ENCODE results near the gene PCDH18. TPM values are rescaled to one million over a fixed set of nuclear protein-coding genes. Genes with fewer than 3 reads are reported as not detected.

Gene PCDH18
- total and polyA plus RNA-seq, 10 of the 15 experiments (the other 5 are each of a cell fraction or from before 2014, with no cell fraction given): 0.46 to 1.4 (median 0.96) TPM

- Histone ChIP-seq H3K4me1 (ENCODE audit: control insufficient read depth, insufficient read depth, low read length) (no peaks in the 10 kb centered on the region; the same call in 1 of the 2 replicates), H3K36me3 (ENCODE audit: control insufficient read depth in 2 of 2, insufficient read depth in 2 of 2, low read length in 1 of 2) (no peaks in the 10 kb centered on the region), H3K27ac (ENCODE audit: control insufficient read depth, insufficient read depth) (no peak overlapping the region), H3K9me3 (replicated peaks; ENCODE audit: control insufficient read depth, insufficient read depth, low read length) (no peaks in the 10 kb centered on the region), H3K9ac (ENCODE audit: control insufficient read depth, insufficient read depth, low read length) (no peak overlapping the region), H3K27me3 (replicated peaks in 1 of 2; ENCODE audit: control insufficient read depth in 2 of 2, insufficient read depth in 2 of 2, low read length in 1 of 2) (no peaks in the 10 kb centered on the region), H2AFZ (ENCODE audit: control insufficient read depth, low read depth, low read length) (no peak overlapping the region), H3K4me3 (no peak overlapping the region), H3K79me2 (ENCODE audit: control insufficient read depth, insufficient read depth, low read length) (no peaks in the 10 kb centered on the region), H3K4me2 (ENCODE audit: control insufficient read depth, insufficient read depth) (no peak overlapping the region), H4K20me1 (ENCODE audit: control insufficient read depth, insufficient read depth) (no peaks in the 10 kb centered on the region)
- intact Hi-C loops (cut with micrococcal nuclease; ENCODE audit: unreplicated experiment) (no loop called here), in situ Hi-C loops (cut with MboI) (no loop called here)
- ChIA-PET SMC1A (ENCODE audit: uncharacterized antibody, unreplicated experiment) (interaction anchor here (1.2 to 2.3 kb wide), 2 partner anchors 9 to 12 kb away, joined by 3 to 8 read pairs; no protein-coding TSS in a partner anchor), POLR2A (interaction anchor here (0.9 kb wide), 1 partner anchor 12 kb away, joined by 3 read pairs; the partner anchor contains the start of gene PCDH18), RAD21 (ENCODE audit: unreplicated experiment) (interaction anchor here (1.1 kb wide), 1 partner anchor 16 kb away, joined by 3 read pairs; no protein-coding TSS in a partner anchor), CTCF (interaction anchor here (1.4 to 1.8 kb wide), 2 partner anchors 13 to 20 kb away, joined by 6 to 7 read pairs; partner anchors contain the start of gene PCDH18)
- FAIRE-seq (no peak), ATAC-seq (no peak), DNase-seq (ENCODE audit: low read depth, low spot score) (no peak)
- no TSS peak for BruUV-seq (replicated peaks)
- WGBS (ENCODE audit: insufficient coverage, insufficient replicate concordance, low lambda C conversion rate, missing lambda C conversion rate): 60% methylated on average over 2 of the region's 2 CpGs
- no peak for TF ChIP-seq CBX5 (IDR thresholded peaks at IDR 0.05; ENCODE audit: low read depth)
- TF ChIP-seq FOXM1 (IDR thresholded peaks at IDR 0.05; ENCODE audit: low read depth, low read length): no peak
- TF ChIP-seq NR2C2 (IDR thresholded peaks at IDR 0.05; ENCODE audit: borderline replicate concordance, control insufficient read depth, insufficient read length, low read depth): no peak
- TF ChIP-seq CHD2 (IDR thresholded peaks at IDR 0.05; ENCODE audit: borderline replicate concordance, low read depth, low read length): no peak
- TF ChIP-seq MEF2A (IDR thresholded peaks at IDR 0.05; ENCODE audit: insufficient read depth, low read depth, low read length): no peak
- no peak for TF ChIP-seq TCF7 (IDR thresholded peaks at IDR 0.05; ENCODE audit: borderline replicate concordance)
- no peak for TF ChIP-seq MEF2B (IDR thresholded peaks at IDR 0.05; ENCODE audit: partially characterized antibody, poor library complexity, severe bottlenecking)
- no peak for TF ChIP-seq TCF3 (IDR thresholded peaks at IDR 0.05; ENCODE audit: borderline replicate concordance, insufficient read depth, low read depth, low read length)
- no peak for TF ChIP-seq PAX8 (IDR thresholded peaks at IDR 0.05)
- no peak for TF ChIP-seq NFXL1 (IDR thresholded peaks at IDR 0.05; ENCODE audit: borderline replicate concordance)
- TF ChIP-seq RBBP5 (conservative IDR thresholded peaks at IDR 0.05): no peak
- TF ChIP-seq NFYA (IDR thresholded peaks at IDR 0.05; ENCODE audit: borderline replicate concordance, low read depth, low read length): no peak
- TF ChIP-seq, protein P1, sequence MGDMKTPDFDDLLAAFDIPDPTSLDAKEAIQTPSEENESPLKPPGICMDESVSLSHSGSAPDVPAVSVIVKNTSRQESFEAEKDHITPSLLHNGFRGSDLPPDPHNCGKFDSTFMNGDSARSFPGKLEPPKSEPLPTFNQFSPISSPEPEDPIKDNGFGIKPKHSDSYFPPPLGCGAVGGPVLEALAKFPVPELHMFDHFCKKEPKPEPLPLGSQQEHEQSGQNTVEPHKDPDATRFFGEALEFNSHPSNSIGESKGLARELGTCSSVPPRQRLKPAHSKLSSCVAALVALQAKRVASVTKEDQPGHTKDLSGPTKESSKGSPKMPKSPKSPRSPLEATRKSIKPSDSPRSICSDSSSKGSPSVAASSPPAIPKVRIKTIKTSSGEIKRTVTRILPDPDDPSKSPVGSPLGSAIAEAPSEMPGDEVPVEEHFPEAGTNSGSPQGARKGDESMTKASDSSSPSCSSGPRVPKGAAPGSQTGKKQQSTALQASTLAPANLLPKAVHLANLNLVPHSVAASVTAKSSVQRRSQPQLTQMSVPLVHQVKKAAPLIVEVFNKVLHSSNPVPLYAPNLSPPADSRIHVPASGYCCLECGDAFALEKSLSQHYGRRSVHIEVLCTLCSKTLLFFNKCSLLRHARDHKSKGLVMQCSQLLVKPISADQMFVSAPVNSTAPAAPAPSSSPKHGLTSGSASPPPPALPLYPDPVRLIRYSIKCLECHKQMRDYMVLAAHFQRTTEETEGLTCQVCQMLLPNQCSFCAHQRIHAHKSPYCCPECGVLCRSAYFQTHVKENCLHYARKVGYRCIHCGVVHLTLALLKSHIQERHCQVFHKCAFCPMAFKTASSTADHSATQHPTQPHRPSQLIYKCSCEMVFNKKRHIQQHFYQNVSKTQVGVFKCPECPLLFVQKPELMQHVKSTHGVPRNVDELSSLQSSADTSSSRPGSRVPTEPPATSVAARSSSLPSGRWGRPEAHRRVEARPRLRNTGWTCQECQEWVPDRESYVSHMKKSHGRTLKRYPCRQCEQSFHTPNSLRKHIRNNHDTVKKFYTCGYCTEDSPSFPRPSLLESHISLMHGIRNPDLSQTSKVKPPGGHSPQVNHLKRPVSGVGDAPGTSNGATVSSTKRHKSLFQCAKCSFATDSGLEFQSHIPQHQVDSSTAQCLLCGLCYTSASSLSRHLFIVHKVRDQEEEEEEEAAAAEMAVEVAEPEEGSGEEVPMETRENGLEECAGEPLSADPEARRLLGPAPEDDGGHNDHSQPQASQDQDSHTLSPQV (IDR thresholded peaks at IDR 0.05): no peak
- TF ChIP-seq CHD4 (IDR thresholded peaks at IDR 0.05): no peak
- no peak for TF ChIP-seq USF2 (IDR thresholded peaks at IDR 0.05; ENCODE audit: borderline replicate concordance, low read depth, low read length)
- no peak for TF ChIP-seq MYC (IDR thresholded peaks at IDR 0.05; ENCODE audit: insufficient read depth, insufficient read length, insufficient replicate concordance, low read length, severe bottlenecking)
- TF ChIP-seq, protein P2, sequence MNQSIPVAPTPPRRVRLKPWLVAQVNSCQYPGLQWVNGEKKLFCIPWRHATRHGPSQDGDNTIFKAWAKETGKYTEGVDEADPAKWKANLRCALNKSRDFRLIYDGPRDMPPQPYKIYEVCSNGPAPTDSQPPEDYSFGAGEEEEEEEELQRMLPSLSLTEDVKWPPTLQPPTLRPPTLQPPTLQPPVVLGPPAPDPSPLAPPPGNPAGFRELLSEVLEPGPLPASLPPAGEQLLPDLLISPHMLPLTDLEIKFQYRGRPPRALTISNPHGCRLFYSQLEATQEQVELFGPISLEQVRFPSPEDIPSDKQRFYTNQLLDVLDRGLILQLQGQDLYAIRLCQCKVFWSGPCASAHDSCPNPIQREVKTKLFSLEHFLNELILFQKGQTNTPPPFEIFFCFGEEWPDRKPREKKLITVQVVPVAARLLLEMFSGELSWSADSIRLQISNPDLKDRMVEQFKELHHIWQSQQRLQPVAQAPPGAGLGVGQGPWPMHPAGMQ (IDR thresholded peaks at IDR 0.05; ENCODE audit: borderline replicate concordance): no peak
Observed at GRCh38 chr4:137519406-137519805, 12.9 kb downstream of the PCDH18 start.
